Heart right ventricle (tissue), 16 donors: Measurements from ENCODE around the gene CRABP1. TPM values are rescaled to one million over a fixed set of nuclear protein-coding genes. Genes with fewer than 3 reads are reported as not detected.
A peak's percentile ranks its signal among the peaks of the same experiment; 100 is the strongest.

Source experiments
- ATAC-seq, 8 donors: fragments of 200-7000 bp; cut with Tn5 transposase; one replicate each; pipeline ENCODE4 v1.9.1; 2020; ENCODE audit warnings: mild to moderate bottlenecking in 8 of 8, moderate library complexity in 8 of 8, moderate number of reproducible peaks in 1 of 8
- DNase-seq, 2 donors: peaks; one replicate each; pipeline ENCODE4 v3.0.0-alpha.2; 2020
- H3K27ac ChIP-seq, 10 donors: fragments of 200-600 bp; sonication (generic) in 2 of 10; one replicate each; pipeline versions ENCODE4 v1.5.0 to v1.8.0; 2020 to 2022; ENCODE audit warnings: mild to moderate bottlenecking in 3 of 10
- H3K27me3 ChIP-seq, 7 donors: fragments of 200-600 bp; one replicate each; pipeline ENCODE4 v1.8.0; 2021 to 2022; ENCODE audit warnings: mild to moderate bottlenecking in 2 of 7
- H3K36me3 ChIP-seq, 9 donors: fragments of 200-600 bp; sonication (generic) in 1 of 9; one replicate each; pipeline versions ENCODE4 v1.5.0 to v1.8.0; 2020 to 2022; ENCODE audit warnings: mild to moderate bottlenecking in 2 of 9
- H3K4me1 ChIP-seq, 9 donors: fragments of 200-600 bp; sonication (generic) in 1 of 9; one replicate each; pipeline versions ENCODE4 v1.5.0 to v1.8.0; 2020 to 2022; ENCODE audit warnings: mild to moderate bottlenecking in 4 of 9
- H3K4me3 ChIP-seq, 10 donors: fragments of 200-600 bp; sonication (generic) in 2 of 10; one replicate each; pipeline versions ENCODE4 v1.5.0 to v1.8.0; 2020 to 2022; ENCODE audit warnings: mild to moderate bottlenecking in 7 of 10, moderate library complexity in 2 of 10
- H3K9me3 ChIP-seq, 11 donors: fragments of 200-600 bp in 10 of 11; sonication (generic) in 2 of 11; one replicate each; pipeline versions ENCODE4 v1.5.0 to v1.8.0; 2013 to 2022; ENCODE audit warnings: mild to moderate bottlenecking in 2 of 11, control low read depth in 1 of 11, moderate library complexity in 1 of 11
- WGBS, 2 donors: extraction: QIAGEN DNeasy Blood & Tissue Kit; methylation state at CpG; one replicate each; pipeline ENCODE4 v1.1.7; 2013; ENCODE audit warnings: inconsistent platforms in 1 of 2; 5-methylcytosine and 5-hydroxymethylcytosine counted together
- intact Hi-C, 10 donors: fragments of 100-400 bp; cut with DNase I; formaldehyde crosslinking; loops; one replicate each; pipeline versions ENCODE4 v1.11.1 to v1.14.2; 2022
- polyA plus RNA-seq, 2 donors: library from polyadenylated mRNA; stranded (reverse); fragments of 200-250 nt; gene quantifications; one replicate each; pipeline ENCODE4 v1.2.3, GENCODE V29; 2013
- total RNA-seq, 10 donors: library from RNA; stranded (reverse); fragmentation: NEBNext Ultra II Directional in 3 of 10; extraction: Animal tissue kit (Norgen Biotek cat#: 25700) in 3 of 10; gene quantifications; one replicate each; pipeline versions ENCODE4 v1.2.1 to v1.2.4, GENCODE V29; 2021 to 2023
- TF ChIP-seq, protein P1 (sequence below), 9 donors: fragments of 200-600 bp; sonication (generic) in 2 of 9; IDR thresholded peaks; one replicate each; pipeline versions ENCODE4 v1.5.0 to v1.8.0; 2021 to 2022; ENCODE audit warnings: antibody characterized with exemption in 9 of 9, mild to moderate bottlenecking in 5 of 9, moderate library complexity in 1 of 9
- donor health status: Arrhythmogenic right ventricular cardiomyopathy.
- donor health status: ischemic (EF 13 %, LVEDD 7.1; RV severe dilation, severe dysfunction).
- donor health status: healthy with polysubstance abuse.
- donor health status: DM: no; HTN: yes; CAD: no.
- donor health status: DM: no; HTN: no; CAD: no.
- donor health status: ischemic (EF 25% LVEDD 6.9; RV normal size, moderate dysfunction).
- donor health status: ischemic (EF 25% LVEDD 5.7; RV mildly dilated, moderate dysfunction).
- donor health status: healthy.
- donor health status: DM: yes; HTN: yes; CAD: no.
- donor health status: Ischemic cardiomyopathy.
- donor health status: ischemic (EF 35%, LVEDD 5.7; RV mildly dilated, moderate dysfunction).
- donor health status: nonischemic (EF 11% LVEDD 7.7; RV severe dilation, severe dysfunction).
- donor health status: DM: yes; HTN: yes; CAD: no.
- donor health status: PGD.
- donor health status: ischemic (EF 29% LVEDD 5.4; RV normal size, mild dysfunction).
- donor health status: nonischemic (EF 23%, LVEDD 6.1; RV moderate dilation, normal function).

CRABP1 gene
- total and polyA plus RNA-seq, 12 donors = not detected

DNA sequence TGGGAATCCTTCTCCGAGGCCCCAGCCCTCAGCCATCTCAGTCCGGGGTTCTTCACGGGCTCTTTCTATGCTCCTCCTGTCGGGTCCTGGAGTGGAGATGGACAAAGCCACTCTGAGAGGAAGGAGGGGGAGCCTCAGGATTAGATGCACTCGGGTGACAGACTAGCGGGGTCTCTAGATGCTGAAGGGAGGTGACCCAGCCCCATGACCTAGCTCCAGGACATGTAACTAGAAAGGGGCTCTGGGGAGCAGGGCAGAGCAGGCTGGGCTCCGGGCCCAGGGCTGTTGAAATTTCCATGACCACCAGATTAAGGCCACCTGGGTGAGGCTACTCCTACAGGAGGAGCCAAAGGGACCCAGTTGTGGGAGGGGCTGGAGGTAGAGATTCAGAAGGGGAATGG lies 26.0 kb upstream of the CRABP1 start:
- DNase-seq = no peak
- Histone ChIP-seq H3K4me1 (peaks cover 0 to 5% (median 0%) of the 10 kb centered on the region in 9 donors), H3K27me3 (peaks cover 0 to 4% (median 0%) of the 10 kb centered on the region in 7 donors), H3K4me3 (no peak overlapping the region), H3K27ac (no peak overlapping the region), H3K36me3 (no peaks in the 10 kb centered on the region), H3K9me3 (no peaks in the 10 kb centered on the region)
- TF ChIP-seq, protein P1, sequence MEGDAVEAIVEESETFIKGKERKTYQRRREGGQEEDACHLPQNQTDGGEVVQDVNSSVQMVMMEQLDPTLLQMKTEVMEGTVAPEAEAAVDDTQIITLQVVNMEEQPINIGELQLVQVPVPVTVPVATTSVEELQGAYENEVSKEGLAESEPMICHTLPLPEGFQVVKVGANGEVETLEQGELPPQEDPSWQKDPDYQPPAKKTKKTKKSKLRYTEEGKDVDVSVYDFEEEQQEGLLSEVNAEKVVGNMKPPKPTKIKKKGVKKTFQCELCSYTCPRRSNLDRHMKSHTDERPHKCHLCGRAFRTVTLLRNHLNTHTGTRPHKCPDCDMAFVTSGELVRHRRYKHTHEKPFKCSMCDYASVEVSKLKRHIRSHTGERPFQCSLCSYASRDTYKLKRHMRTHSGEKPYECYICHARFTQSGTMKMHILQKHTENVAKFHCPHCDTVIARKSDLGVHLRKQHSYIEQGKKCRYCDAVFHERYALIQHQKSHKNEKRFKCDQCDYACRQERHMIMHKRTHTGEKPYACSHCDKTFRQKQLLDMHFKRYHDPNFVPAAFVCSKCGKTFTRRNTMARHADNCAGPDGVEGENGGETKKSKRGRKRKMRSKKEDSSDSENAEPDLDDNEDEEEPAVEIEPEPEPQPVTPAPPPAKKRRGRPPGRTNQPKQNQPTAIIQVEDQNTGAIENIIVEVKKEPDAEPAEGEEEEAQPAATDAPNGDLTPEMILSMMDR (IDR thresholded peaks at IDR 0.05) = no peak
- 76 to 86% methylated on average over 7 of the region's 7 CpGs for WGBS, 2 donors
- no peak for ATAC-seq
- intact Hi-C loops = loop anchor here in 1 of 10 donors (5.0 kb wide), 1 partner anchor 168 kb away; no protein-coding TSS in a partner anchor

DNA sequence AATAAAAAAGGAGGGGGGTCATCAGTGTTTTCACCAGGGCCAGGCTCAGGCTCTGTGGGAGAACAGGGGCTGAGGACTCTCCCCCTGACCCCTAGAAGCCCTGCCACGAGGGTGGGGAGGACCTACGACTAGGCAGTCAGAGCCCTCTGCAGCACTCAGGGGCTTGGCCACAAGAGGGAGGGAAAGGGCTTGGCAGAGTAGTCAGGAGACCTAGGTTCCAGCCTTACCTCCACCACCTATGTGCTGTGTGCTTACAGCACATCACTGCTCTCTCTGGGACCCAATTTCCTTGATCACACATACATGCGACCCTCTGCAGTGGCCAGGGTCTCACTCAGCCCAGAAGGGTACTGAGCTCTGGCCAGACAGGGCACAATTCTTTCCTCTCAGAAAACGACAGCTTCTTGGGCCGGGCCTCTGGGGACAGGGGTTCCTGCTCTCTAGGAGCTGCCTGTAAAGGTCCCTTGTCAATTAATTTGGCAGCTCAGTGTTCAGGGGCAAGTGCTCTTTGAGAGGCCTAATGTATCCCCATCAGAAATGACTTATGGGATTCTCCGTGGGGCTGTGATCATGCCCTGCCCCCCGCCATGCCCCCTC lies 24.4 kb upstream of the CRABP1 start:
- Histone ChIP-seq H3K4me1 (peaks cover 0 to 5% (median 0%) of the 10 kb centered on the region in 9 donors), H3K9me3 (no peaks in the 10 kb centered on the region), H3K27me3 (peaks cover 0 to 4% (median 0%) of the 10 kb centered on the region in 7 donors), H3K4me3 (no peak overlapping the region), H3K36me3 (no peaks in the 10 kb centered on the region), H3K27ac (no peak overlapping the region)
- WGBS, 2 donors = 76 to 78% methylated on average over 7 of the region's 7 CpGs
- DNase-seq (no peak), ATAC-seq (peak in 1 of 8 donors; percentile 21)
- TF ChIP-seq, protein P1 (IDR thresholded peaks at IDR 0.05) = no peak
- intact Hi-C loops = no loop called here

DNA sequence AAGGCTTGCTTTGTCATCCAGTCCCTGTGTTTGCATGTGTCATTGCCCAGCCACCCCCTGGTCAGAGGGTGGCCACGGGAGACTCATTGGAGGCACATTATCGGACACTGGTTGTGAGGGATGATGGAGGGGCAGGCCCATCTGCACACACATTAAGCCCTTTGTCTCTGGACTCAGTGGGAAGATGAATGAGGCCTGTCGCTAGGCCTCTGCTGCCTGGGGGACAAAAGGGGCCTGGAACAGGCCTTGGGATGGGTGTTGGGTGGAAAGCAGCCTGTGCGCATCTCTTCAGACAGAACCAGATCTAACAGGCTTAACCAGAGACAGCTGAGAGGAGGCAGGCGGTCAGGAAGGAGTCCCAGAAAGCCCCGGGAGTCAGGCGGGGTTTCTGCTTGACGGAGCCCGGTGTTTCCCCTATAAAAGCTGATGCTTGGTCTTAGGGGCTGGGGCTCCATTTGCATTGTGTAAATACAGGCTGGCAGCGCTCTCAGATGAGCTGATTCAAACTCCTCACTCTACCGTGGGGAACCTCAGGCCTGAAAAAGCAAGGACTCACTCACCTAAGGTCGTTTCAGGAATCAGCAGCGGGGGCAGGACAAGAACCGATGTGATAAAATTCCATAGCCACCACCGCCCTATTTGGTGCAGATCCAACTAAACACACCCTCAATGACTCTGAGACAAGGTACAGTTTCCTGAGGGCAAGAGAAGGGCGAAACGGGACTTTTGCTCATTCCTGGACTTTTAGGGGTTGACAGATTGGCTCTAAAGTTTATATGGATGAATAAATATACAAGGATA lies 23.7 kb upstream of the CRABP1 start:
- no peaks in the 10 kb centered on the region for H3K9me3 ChIP-seq
- H3K4me3 ChIP-seq = no peak overlapping the region
- no peak for DNase-seq
- H3K27me3 ChIP-seq = peaks cover 0 to 4% (median 0%) of the 10 kb centered on the region in 7 donors
- H3K4me1 ChIP-seq = peaks cover 0 to 5% (median 0%) of the 10 kb centered on the region in 9 donors
- TF ChIP-seq, protein P1 (IDR thresholded peaks at IDR 0.05) = no peak
- H3K36me3 ChIP-seq = no peaks in the 10 kb centered on the region
- 56 to 62% methylated on average over 17 of the region's 17 CpGs for WGBS, 2 donors
- no peak overlapping the region for H3K27ac ChIP-seq
- no peak for ATAC-seq
- intact Hi-C loops = no loop called here

DNA sequence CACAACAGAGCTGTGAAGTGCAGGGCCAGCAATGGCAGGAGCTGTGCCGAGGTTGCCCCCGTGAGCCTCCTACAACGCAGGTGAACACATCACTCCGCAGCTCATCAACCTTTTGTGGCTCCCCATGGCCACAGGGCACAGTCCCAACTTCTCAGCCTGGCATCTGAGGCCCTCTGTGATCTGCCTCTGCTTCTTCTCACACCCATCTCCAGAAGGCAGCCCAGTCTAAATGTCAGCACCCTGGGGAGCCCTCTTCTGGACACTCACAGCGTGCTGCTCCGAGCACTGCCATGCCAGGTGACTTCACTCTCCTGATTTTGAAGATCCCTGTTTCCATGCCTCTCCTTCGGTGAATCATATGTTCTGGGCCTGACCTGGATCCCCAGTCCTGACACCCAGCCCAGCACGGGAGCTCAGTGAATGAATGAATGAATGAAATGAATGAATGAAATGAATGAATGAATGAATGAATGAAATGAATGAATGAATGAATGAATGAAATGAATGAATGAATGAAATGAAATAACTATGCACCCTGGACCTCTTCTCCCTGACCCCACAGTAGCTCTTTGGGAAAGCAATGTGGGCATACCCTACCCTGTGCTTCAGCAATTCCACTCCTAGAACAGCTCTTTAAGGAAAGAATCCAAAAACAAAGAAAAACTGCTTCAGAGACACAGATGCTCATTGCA lies 22.9 kb upstream of the CRABP1 start:
- TF ChIP-seq, protein P1 (IDR thresholded peaks at IDR 0.05) = peak in 4 of 9 donors; percentile 15 to 29 (median 22)
- Histone ChIP-seq H3K27ac (no peak overlapping the region), H3K27me3 (peaks cover 0 to 4% (median 0%) of the 10 kb centered on the region in 7 donors), H3K4me1 (peaks cover 0 to 10% (median 0%) of the 10 kb centered on the region in 9 donors), H3K4me3 (no peak overlapping the region), H3K9me3 (no peaks in the 10 kb centered on the region), H3K36me3 (no peaks in the 10 kb centered on the region)
- DNase-seq = no peak
- intact Hi-C loops = no loop called here
- peak in 5 of 8 donors; percentile 21 to 76 (median 64) for ATAC-seq
- 58 to 72% methylated on average over 8 of the region's 8 CpGs for WGBS, 2 donors
